Neural progenitor cell (in vitro differentiated cells): ENCODE measurements around the gene PNMA8C. TPM values are rescaled to one million over a fixed set of nuclear protein-coding genes. Genes with fewer than 3 reads are reported as not detected.
"Not testable (repeated sequence)": the region's sequence is repeated elsewhere in the genome, so short reads cannot be mapped to it uniquely, and the experiment has no call there.

ENCODE experiments used
- DNase-seq: peaks from one replicate; pipeline ENCODE4 v3.0.0-alpha.2; 2016; ENCODE audit warnings: low spot score
- H2AFZ ChIP-seq: fragments of 200-600 bp; sonication (generic); replicated peaks from 2 replicates; pipeline ENCODE4 v1.6.1; 2016; ENCODE audit warnings: antibody characterized with exemption
- H3F3A ChIP-seq: fragments of 200-600 bp; sonication (generic); 2 replicates; pipeline ENCODE4 v1.6.1; 2016; ENCODE audit warnings: antibody characterized with exemption, low read depth
- H3K27ac ChIP-seq: fragments of 200-600 bp; sonication (generic); 2 replicates; pipeline ENCODE4 v1.5.1; 2016; ENCODE audit warnings: mild to moderate bottlenecking
- H3K27me3 ChIP-seq: fragments of 200-600 bp; sonication (generic); 2 replicates; pipeline ENCODE4 v1.6.1; 2016; ENCODE audit warnings: mild to moderate bottlenecking, moderate library complexity
- H3K36me3 ChIP-seq: fragments of 200-600 bp; sonication (generic); 2 replicates; pipeline ENCODE4 v1.5.1; 2016
- H3K4me1 ChIP-seq: fragments of 200-600 bp; sonication (generic); 2 replicates; pipeline ENCODE4 v1.6.1; 2016; ENCODE audit warnings: mixed run types
- H3K4me2 ChIP-seq: fragments of 200-600 bp; sonication (generic); 2 replicates; pipeline ENCODE4 v1.6.1; 2016
- H3K4me3 ChIP-seq: fragments of 200-600 bp; sonication (generic); 2 replicates; pipeline ENCODE4 v1.5.1; 2016
- H3K79me2 ChIP-seq: fragments of 200-600 bp; sonication (generic); 2 replicates; pipeline ENCODE4 v1.6.1; 2016; ENCODE audit warnings: low read depth
- H3K9ac ChIP-seq: fragments of 200-600 bp; sonication (generic); 2 replicates; pipeline ENCODE4 v1.6.1; 2016
- H3K9me3 ChIP-seq: fragments of 200-600 bp; sonication (generic); 2 replicates; pipeline ENCODE4 v1.5.1; 2016; ENCODE audit warnings: low read depth
- H4K20me1 ChIP-seq: fragments of 200-600 bp; sonication (generic); 2 replicates; pipeline ENCODE4 v1.6.1; 2016; ENCODE audit warnings: low read depth
- H3K27ac Mint-ChIP-seq: 3 replicates; pipeline ENCODE4 v1.8.0; 2021; ENCODE audit warnings: mixed read lengths
- H3K27me3 Mint-ChIP-seq: 2 replicates; pipeline ENCODE4 v1.8.0; 2022; ENCODE audit warnings: low read depth, mild to moderate bottlenecking, inconsistent platforms, moderate library complexity, mixed read lengths; ENCODE audit not compliant: insufficient read depth
- H3K36me3 Mint-ChIP-seq: 3 replicates; pipeline ENCODE4 v1.8.0; 2021; ENCODE audit warnings: mixed read lengths
- H3K4me1 Mint-ChIP-seq: 3 replicates; pipeline ENCODE4 v1.8.0; 2021; ENCODE audit warnings: mixed read lengths
- H3K4me3 Mint-ChIP-seq: 3 replicates; pipeline ENCODE4 v1.8.0; 2021; ENCODE audit warnings: mild to moderate bottlenecking, moderate library complexity, mixed read lengths
- H3K9me3 Mint-ChIP-seq: 3 replicates; pipeline ENCODE4 v1.8.0; 2020; ENCODE audit warnings: mixed read lengths
- CTCF ChIP-seq: fragments of 200-600 bp; sonication (generic); IDR thresholded peaks from 2 replicates; pipeline ENCODE4 v1.5.1; 2017; ENCODE audit warnings: antibody characterized with exemption, mild to moderate bottlenecking
- EZH2 ChIP-seq: fragments of 200-600 bp; sonication (generic); IDR thresholded peaks from 2 replicates; pipeline ENCODE4 v1.6.1; 2017; ENCODE audit warnings: antibody characterized with exemption, mild to moderate bottlenecking, moderate library complexity
- EZH2phosphoT487 ChIP-seq: fragments of 200-600 bp; sonication (generic); IDR thresholded peaks from 2 replicates; pipeline ENCODE4 v1.6.1; 2017; ENCODE audit warnings: antibody characterized with exemption
- total RNA-seq: library from RNA; depleted of rRNA; stranded (reverse); fragments of >200 nt; gene quantifications from 2 replicates; pipeline ENCODE4 v1.2.3, GENCODE V29; 2015; ENCODE audit warnings: low replicate concordance

PNMA8C gene
- total RNA-seq, 1 donor from 2014 or later, result 0.58 TPM

GRCh38 chr19:46422344-46422743 is 6.4 kb downstream of the PNMA8C start:
- Histone ChIP-seq H3K27ac (no peak overlapping the region), H2AFZ (no peak overlapping the region), H3K4me2 (no peak overlapping the region), H3K36me3 (no peaks in the 10 kb centered on the region), H4K20me1 (no peaks in the 10 kb centered on the region), H3F3A (peaks cover 4% of the 10 kb centered on the region), H3K9ac (no peak overlapping the region), H3K79me2 (no peaks in the 10 kb centered on the region), H3K4me3 (no peak overlapping the region), H3K9me3 (no peaks in the 10 kb centered on the region), H3K4me1 (no peaks in the 10 kb centered on the region), H3K27me3 (peaks cover 23% of the 10 kb centered on the region)
- TF ChIP-seq CTCF, result no peak
- no peak for TF ChIP-seq EZH2
- no peak for TF ChIP-seq EZH2phosphoT487
- Mint-ChIP-seq H3K4me1 (peaks cover 28% of the 10 kb centered on the region), H3K27ac (no peak overlapping the region), H3K4me3 (no peak overlapping the region), H3K36me3 (no peaks in the 10 kb centered on the region), H3K27me3 (peaks cover 5% of the 10 kb centered on the region), H3K9me3 (no peaks in the 10 kb centered on the region)
- DNase-seq, result no peak

DNA sequence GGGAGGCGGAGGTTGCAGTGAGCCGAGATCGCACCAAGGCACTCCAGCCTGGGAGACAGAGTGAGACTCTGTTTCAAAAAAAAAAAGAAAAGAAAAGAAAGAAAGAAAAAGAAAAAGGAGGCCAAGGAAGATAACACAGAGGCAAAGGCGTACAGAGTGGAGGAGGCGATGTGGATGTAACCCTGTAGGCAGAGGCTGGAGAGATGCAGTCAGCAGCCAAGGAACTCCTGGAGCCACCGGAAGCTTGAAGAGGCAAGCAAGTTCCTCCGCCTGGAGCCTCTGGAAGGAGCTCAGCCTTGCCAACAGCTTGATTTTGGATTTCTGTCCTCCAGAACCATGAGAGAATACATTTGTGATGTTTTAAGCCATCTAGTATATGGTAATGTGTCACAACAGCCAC is 8.7 kb downstream of the PNMA8C start:
- H2AFZ ChIP-seq, result no peak overlapping the region
- Mint-ChIP-seq H3K27ac (no peak overlapping the region), H3K36me3 (no peaks in the 10 kb centered on the region), H3K27me3 (peaks cover 3% of the 10 kb centered on the region), H3K4me1 (peaks cover 32% of the 10 kb centered on the region), H3K4me3 (no peak overlapping the region), H3K9me3 (no peaks in the 10 kb centered on the region)
- H3K27ac ChIP-seq, result no peak overlapping the region
- H3K4me3 ChIP-seq, result no peak overlapping the region
- H3K9ac ChIP-seq, result no peak overlapping the region
- no peaks in the 10 kb centered on the region for H4K20me1 ChIP-seq
- TF ChIP-seq EZH2, result no peak
- TF ChIP-seq EZH2phosphoT487, result no peak
- no peak for TF ChIP-seq CTCF
- H3F3A ChIP-seq, result peaks cover 20% of the 10 kb centered on the region
- H3K27me3 ChIP-seq, result peaks cover 6% of the 10 kb centered on the region
- H3K4me2 ChIP-seq, result no peak overlapping the region
- no peaks in the 10 kb centered on the region for H3K79me2 ChIP-seq
- H3K9me3 ChIP-seq, result no peaks in the 10 kb centered on the region
- peaks cover 5% of the 10 kb centered on the region for H3K4me1 ChIP-seq
- no peak for DNase-seq
- no peaks in the 10 kb centered on the region for H3K36me3 ChIP-seq

DNA sequence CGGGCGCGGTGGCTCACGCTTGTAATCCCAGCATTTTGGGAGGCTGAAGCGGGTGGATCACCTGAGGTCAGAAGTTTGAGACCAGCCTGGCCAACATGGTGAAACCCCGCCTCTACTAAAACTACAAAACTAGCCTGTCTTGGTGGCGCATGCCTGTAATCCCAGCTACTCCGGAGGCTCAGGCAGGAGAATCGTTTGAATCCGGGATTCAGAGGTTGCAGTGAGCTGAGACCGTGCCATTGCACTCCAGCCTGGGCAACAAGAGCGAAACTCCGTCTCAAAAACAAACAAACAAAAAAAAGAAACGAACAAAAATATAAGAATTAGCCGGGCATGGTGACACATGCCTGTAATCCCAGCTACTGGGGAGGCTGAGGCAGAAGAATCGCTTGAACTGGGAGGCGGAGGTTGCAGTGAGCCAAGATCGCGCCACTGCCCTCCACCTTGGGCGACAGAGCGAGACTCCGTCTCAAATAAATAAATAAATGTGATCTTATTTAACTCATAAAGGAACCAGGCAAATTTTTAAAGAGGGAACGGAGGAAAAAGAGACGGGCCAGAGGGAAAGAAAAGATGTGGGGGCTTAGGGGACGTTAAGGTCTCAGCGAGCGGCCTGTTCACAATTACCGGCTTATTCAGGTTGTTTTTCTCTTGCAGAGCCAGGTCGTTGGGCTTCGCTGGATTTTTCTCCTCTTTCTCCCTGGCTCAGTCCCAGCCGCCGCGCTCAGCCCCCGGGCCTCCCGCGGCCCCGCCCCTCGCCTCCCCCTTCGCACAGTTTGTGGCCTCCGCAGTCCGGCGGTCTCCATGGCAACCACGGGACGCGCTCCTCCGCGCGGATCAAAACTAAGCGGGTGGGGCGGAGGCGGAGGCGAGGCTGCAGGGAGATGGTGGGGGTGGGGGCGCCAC is 12.7 kb downstream of the PNMA8C start:
- Mint-ChIP-seq H3K4me1 (peaks cover 55% of the 10 kb centered on the region), H3K4me3 (peak overlapping the region; percentile 75), H3K27ac (peak overlapping the region; percentile 92)
- H3K36me3 Mint-ChIP-seq, H3K9ac ChIP-seq, H3K36me3 ChIP-seq, H3K9me3 Mint-ChIP-seq, H3K9me3 ChIP-seq, H3K79me2 ChIP-seq, H3K27me3 Mint-ChIP-seq: not testable (repeated sequence)
- H3K4me3 ChIP-seq, result peak overlapping the region; percentile 43
- H3K27ac ChIP-seq, result peak overlapping the region; percentile 73
- peaks cover 16% of the 10 kb centered on the region for H3K4me1 ChIP-seq
- H4K20me1 ChIP-seq, result peaks cover 12% of the 10 kb centered on the region
- peak overlapping the region; percentile 28 for H2AFZ ChIP-seq
- peaks cover 21% of the 10 kb centered on the region for H3K27me3 ChIP-seq
- H3K4me2 ChIP-seq, result peak overlapping the region; percentile 74
- peak; percentile 98 for DNase-seq
- peaks cover 34% of the 10 kb centered on the region for H3F3A ChIP-seq

- peaks cover 64% of the 10 kb centered on the region for H3K4me1 Mint-ChIP-seq
- H3K36me3 Mint-ChIP-seq, H3K27ac ChIP-seq: not testable (repeated sequence)
Observed at GRCh38 chr19:46414899-46415298, 13.8 kb downstream of the PNMA8C start.

More at GRCh38 chr19:46414899-46415298, 13.8 kb downstream of the PNMA8C start:
- not testable (repeated sequence) for H2AFZ ChIP-seq, DNase-seq, H3K9me3 ChIP-seq, H3K9me3 Mint-ChIP-seq, H3K27me3 Mint-ChIP-seq, H3K9ac ChIP-seq, H3K36me3 ChIP-seq, H3K4me2 ChIP-seq, H3K4me3 ChIP-seq, H3K79me2 ChIP-seq
- H3K27me3 ChIP-seq, result peaks cover 24% of the 10 kb centered on the region
- peaks cover 20% of the 10 kb centered on the region for H4K20me1 ChIP-seq
- peak overlapping the region; percentile 50 for H3K4me3 Mint-ChIP-seq
- peaks cover 16% of the 10 kb centered on the region for H3K4me1 ChIP-seq
- H3F3A ChIP-seq, result peaks cover 34% of the 10 kb centered on the region
- H3K27ac Mint-ChIP-seq, result peak overlapping the region; percentile 92
